Colonic mucosa (tissue), 4 donors: Measurements from ENCODE around the gene CALML3. TPM values are rescaled to one million over a fixed set of nuclear protein-coding genes. Genes with fewer than 3 reads are reported as not detected.

ENCODE experiments used
- DNase-seq: peaks from one replicate; pipeline ENCODE4 v3.0.0-alpha.2; 2020
- H3K27ac ChIP-seq: fragments of 200-600 bp; one replicate; pipeline ENCODE4 v1.8.0; 2021
- H3K27me3 ChIP-seq: fragments of 200-600 bp; one replicate; pipeline ENCODE4 v1.8.0; 2021
- H3K36me3 ChIP-seq: fragments of 200-600 bp; one replicate; pipeline ENCODE4 v1.8.0; 2021
- H3K4me1 ChIP-seq: fragments of 200-600 bp; one replicate; pipeline ENCODE4 v1.8.0; 2021; ENCODE audit warnings: mild to moderate bottlenecking
- H3K4me3 ChIP-seq: fragments of 200-600 bp; one replicate; pipeline ENCODE4 v1.8.0; 2021
- H3K9ac ChIP-seq, 2 donors: one replicate each; pipeline ENCODE4 v1.7.0; 2013; ENCODE audit warnings: control low read depth in 2 of 2, low read depth in 2 of 2, low read length in 2 of 2
- H3K9me3 ChIP-seq: fragments of 200-600 bp; one replicate; pipeline ENCODE4 v1.8.0; 2021
- intact Hi-C: fragments of 100-400 bp; cut with DNase I; formaldehyde crosslinking; loops from one replicate; pipeline ENCODE4 v1.14.1; 2022
- total RNA-seq, 2 donors: library from RNA; stranded (reverse); fragmentation: NEBNext Ultra II Directional in 1 of 2; extraction: Animal tissue kit (Norgen Biotek cat#: 25700) in 1 of 2; gene quantifications; one replicate each; pipeline ENCODE4 v1.2.1, GENCODE V29; 2021
- TF ChIP-seq, protein P1 (sequence below): fragments of 200-600 bp; IDR thresholded peaks from one replicate; pipeline ENCODE4 v1.8.0; 2022; ENCODE audit warnings: antibody characterized with exemption, mild to moderate bottlenecking
- donor health status: healthy.
- donor health status: DM: no; HTN: no; CAD: no.
- donor health status: DM: no; HTN: no; CAD: no.

Gene CALML3
- total RNA-seq, 2 donors from 2014 or later: 0.11 to 0.40 TPM

DNA sequence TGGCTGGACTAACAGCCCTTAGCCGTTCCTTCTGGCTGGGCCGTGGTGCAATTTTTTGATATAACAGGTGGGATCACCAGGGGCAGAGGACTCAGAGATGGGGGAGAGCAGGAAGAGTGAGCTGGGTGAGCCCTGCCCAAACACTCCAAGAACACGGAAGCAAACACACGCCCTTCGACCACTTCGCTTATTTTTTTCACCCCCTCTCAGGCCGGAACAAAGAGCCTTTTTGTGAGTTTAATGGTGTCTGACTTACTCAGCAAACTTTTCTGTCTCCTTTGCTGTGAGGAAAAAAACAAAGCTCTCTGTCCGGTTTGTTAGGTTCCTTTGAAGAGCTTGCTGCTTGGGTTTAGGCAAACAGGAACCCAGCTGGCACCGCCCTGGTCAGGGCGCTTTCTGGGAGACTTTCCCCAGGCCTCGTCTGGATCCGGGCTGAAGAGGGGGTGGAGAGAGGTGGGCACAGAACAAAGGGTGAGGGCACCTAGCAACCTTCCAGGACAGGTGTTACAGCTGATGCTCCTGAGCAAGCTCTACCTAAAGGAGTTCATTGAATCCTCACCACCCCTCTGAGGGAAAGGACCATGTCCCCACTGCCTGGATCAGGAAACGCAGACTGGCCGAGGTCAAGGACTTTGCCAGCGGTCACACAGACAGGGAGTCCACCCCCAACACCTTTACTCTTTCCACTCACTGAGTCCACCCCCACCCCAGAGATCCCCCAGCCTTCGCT lies 23.3 kb downstream of the CALML3 start:
- peak; percentile 73 for DNase-seq
- Histone ChIP-seq H3K27me3 (no peaks in the 10 kb centered on the region), H3K4me1 (peaks cover 36% of the 10 kb centered on the region), H3K27ac (peak overlapping the region; percentile 93), H3K9me3 (no peaks in the 10 kb centered on the region), H3K9ac (peak overlapping the region; percentile 48 to 92), H3K36me3 (no peaks in the 10 kb centered on the region), H3K4me3 (no peak overlapping the region)
- TF ChIP-seq, protein P1, sequence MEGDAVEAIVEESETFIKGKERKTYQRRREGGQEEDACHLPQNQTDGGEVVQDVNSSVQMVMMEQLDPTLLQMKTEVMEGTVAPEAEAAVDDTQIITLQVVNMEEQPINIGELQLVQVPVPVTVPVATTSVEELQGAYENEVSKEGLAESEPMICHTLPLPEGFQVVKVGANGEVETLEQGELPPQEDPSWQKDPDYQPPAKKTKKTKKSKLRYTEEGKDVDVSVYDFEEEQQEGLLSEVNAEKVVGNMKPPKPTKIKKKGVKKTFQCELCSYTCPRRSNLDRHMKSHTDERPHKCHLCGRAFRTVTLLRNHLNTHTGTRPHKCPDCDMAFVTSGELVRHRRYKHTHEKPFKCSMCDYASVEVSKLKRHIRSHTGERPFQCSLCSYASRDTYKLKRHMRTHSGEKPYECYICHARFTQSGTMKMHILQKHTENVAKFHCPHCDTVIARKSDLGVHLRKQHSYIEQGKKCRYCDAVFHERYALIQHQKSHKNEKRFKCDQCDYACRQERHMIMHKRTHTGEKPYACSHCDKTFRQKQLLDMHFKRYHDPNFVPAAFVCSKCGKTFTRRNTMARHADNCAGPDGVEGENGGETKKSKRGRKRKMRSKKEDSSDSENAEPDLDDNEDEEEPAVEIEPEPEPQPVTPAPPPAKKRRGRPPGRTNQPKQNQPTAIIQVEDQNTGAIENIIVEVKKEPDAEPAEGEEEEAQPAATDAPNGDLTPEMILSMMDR: no peak
- intact Hi-C loops: loop anchor here (5.0 kb wide), 1 partner anchor 101 kb away; no protein-coding TSS in a partner anchor

DNA sequence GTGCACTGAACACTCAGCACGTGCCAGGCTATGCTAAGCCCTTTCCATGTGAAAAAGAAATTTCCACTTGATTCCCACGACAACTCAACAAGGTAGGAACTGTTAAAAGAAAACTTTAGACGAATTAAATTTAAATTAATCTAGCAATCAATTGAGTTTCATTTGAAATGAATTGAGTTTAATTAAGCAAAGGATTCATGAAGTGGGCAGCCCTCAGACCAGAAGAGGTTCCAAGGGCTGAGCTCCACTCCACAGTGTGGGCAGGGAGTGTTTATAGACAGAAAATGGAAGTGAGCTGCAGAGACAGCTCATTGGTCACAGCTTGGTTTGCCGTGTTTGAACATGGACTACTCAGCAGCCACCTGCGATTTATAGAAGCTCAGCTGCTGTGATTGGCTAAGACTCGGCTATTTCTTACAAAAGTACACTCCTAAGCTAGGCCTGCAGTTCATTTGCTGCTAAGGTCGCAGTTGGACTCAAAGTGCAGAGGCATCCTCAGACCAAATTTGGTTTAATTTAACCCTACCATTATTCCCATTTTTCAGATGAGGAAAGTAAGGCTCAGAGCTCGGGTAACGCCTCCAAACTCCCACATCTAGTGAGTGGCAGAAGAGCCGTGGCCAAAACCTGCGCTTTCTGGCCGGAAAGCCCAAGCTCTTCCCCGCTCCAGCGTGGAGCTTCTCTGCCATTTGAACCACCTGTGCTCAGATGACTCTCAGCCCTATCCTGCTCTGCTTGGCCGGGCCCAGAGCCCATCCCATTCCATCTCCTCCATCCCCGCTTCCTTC lies 24.9 kb downstream of the CALML3 start:
- Histone ChIP-seq H3K9ac (peak overlapping the region in 1 of 2 donors; percentile 92), H3K4me1 (peaks cover 36% of the 10 kb centered on the region), H3K4me3 (no peak overlapping the region), H3K27me3 (no peaks in the 10 kb centered on the region), H3K9me3 (no peaks in the 10 kb centered on the region), H3K36me3 (no peaks in the 10 kb centered on the region), H3K27ac (peak overlapping the region; percentile 93)
- intact Hi-C loops: loop anchor here (5.0 kb wide), 1 partner anchor 102 kb away; no protein-coding TSS in a partner anchor
- DNase-seq: peak; percentile 55
- TF ChIP-seq, protein P1: no peak

DNA sequence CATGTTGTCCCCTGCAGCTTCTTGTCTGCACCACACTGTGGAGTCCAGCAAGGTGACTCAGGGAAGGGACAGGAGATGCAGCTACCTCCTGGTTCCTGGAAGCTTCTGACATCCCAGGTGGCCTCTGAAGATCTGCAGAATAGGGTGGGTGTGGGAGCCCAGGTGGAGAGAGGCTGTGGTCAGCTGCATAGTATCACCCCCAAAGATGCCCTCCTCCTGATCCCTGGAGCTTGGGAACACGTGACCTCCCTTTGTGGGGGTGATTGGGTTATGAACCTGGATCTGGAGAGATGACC lies 25.4 kb downstream of the CALML3 start:
- TF ChIP-seq, protein P1: no peak
- H3K4me1 ChIP-seq: peaks cover 32% of the 10 kb centered on the region
- no peaks in the 10 kb centered on the region for H3K27me3 ChIP-seq
- no peaks in the 10 kb centered on the region for H3K36me3 ChIP-seq
- H3K27ac ChIP-seq: peak overlapping the region; percentile 93
- intact Hi-C loops: no loop called here
- no peak overlapping the region for H3K4me3 ChIP-seq
- H3K9ac ChIP-seq: peak overlapping the region in 1 of 2 donors; percentile 64
- H3K9me3 ChIP-seq: no peaks in the 10 kb centered on the region
- DNase-seq: no peak

DNA sequence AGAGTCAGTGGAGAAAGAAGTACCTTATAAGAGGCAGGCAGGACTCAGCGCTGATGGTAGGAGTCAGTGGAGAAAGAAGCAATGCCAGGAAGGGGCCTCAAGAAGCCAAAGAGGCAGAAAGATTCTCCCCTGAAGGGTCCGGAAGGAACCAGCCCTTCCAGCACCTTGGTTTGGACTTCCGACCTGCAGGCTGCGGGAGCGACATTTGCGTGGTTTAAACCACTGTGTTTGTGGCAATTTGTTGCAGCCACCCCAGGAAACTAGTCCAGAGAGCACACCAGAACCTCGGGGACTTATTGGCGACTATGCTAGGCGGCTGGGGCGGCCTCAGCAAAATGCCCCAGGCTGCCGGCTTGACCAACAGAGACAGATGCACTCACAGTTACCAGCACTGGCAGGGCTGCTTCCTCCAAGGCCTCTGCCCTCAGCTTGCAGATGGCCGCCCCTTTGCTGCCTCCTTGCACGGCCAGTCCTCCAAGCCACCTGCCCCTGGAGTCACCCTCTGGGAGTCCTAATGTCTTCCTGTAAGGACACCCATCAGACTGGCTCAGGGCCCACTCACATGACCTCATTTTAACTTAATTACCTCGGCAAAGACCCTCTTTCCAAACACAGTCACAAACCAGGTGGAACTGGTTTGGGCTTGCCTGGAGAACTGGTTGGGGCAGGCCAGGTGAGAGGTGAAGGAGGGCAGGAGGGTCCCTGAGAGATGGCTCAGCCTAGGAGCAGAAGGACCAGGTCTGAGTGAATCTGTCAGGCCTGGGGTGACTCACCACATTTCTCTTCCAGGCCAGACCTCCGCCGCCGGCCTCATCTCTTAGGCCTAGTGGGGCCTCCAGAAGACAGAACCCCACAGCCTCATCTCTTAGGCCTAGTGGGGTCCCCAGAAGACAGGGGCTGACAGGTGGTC lies 26.1 kb downstream of the CALML3 start:
- Histone ChIP-seq H3K4me1 (peaks cover 27% of the 10 kb centered on the region), H3K9ac (peak overlapping the region in 1 of 2 donors; percentile 64), H3K36me3 (no peaks in the 10 kb centered on the region), H3K27me3 (no peaks in the 10 kb centered on the region), H3K9me3 (no peaks in the 10 kb centered on the region), H3K4me3 (no peak overlapping the region), H3K27ac (peak overlapping the region; percentile 76)
- intact Hi-C loops: no loop called here
- TF ChIP-seq, protein P1: no peak
- peak; percentile 49 for DNase-seq
